ENCODE results near the gene IMMP2L.

DNA sequence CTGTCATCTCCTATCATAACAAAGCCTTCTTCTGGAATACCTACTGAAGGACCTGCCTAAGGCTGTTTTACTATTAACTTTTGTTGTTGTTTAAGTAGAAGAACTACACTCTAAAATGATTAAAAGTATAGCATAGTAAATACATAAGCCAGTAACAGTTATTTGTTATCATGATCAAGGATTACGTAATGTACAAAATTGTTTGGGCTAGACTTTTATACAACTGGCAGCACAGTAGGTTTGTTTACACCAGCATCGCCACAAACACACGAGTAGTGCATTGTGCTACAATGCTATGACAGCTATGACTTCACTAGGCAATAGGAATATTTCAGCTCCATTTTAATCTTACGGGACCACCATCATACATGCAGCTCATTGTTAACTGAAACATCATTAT lies 302.3 kb downstream of the IMMP2L start:
- TF ChIP-seq EZH2 (IDR thresholded peaks at IDR 0.05; ENCODE audit: low read length), result no peak
- TF ChIP-seq, protein P1, sequence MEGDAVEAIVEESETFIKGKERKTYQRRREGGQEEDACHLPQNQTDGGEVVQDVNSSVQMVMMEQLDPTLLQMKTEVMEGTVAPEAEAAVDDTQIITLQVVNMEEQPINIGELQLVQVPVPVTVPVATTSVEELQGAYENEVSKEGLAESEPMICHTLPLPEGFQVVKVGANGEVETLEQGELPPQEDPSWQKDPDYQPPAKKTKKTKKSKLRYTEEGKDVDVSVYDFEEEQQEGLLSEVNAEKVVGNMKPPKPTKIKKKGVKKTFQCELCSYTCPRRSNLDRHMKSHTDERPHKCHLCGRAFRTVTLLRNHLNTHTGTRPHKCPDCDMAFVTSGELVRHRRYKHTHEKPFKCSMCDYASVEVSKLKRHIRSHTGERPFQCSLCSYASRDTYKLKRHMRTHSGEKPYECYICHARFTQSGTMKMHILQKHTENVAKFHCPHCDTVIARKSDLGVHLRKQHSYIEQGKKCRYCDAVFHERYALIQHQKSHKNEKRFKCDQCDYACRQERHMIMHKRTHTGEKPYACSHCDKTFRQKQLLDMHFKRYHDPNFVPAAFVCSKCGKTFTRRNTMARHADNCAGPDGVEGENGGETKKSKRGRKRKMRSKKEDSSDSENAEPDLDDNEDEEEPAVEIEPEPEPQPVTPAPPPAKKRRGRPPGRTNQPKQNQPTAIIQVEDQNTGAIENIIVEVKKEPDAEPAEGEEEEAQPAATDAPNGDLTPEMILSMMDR (optimal IDR thresholded peaks at IDR 0.05 in 1 of 3, IDR thresholded peaks at IDR 0.05 in 1 of 3, conservative IDR thresholded peaks at IDR 0.05 in 1 of 3; ENCODE audit: extremely low read depth in 1 of 3, insufficient read depth in 2 of 3, low read length in 3 of 3), result no peak

Data from keratinocyte (primary cell).